ENCODE measurements around the gene PHOX2B.

DNA sequence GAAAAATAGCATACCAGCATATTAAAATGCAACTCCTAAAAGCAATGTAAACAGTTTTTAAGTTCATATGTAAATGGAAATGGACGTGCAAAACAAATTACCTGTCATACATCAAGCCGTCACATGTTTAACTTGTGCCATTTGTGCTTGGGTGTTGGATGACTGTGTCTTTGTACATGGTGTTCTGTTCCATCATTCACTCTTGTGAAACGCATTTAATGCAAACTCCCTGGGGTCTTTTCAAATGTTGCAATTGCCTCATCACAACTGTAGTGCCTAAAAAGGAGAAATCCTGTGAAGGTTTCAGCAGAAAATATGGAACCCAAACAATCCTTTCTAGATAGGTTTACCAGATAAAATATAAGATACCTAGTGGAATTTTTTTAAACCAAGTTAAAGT lies 52.4 kb downstream of the PHOX2B start:
- TF ChIP-seq, protein P1, sequence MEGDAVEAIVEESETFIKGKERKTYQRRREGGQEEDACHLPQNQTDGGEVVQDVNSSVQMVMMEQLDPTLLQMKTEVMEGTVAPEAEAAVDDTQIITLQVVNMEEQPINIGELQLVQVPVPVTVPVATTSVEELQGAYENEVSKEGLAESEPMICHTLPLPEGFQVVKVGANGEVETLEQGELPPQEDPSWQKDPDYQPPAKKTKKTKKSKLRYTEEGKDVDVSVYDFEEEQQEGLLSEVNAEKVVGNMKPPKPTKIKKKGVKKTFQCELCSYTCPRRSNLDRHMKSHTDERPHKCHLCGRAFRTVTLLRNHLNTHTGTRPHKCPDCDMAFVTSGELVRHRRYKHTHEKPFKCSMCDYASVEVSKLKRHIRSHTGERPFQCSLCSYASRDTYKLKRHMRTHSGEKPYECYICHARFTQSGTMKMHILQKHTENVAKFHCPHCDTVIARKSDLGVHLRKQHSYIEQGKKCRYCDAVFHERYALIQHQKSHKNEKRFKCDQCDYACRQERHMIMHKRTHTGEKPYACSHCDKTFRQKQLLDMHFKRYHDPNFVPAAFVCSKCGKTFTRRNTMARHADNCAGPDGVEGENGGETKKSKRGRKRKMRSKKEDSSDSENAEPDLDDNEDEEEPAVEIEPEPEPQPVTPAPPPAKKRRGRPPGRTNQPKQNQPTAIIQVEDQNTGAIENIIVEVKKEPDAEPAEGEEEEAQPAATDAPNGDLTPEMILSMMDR (IDR thresholded peaks at IDR 0.05 in 4 of 5, conservative IDR thresholded peaks at IDR 0.05 in 1 of 5), result no peak
- TF ChIP-seq POLR2A (IDR thresholded peaks at IDR 0.05), result no peak
